GM20000 (cell line): Measurements from ENCODE around the gene IKZF2.

Experiments
- DNase-seq: peaks from one replicate; pipeline ENCODE4 v3.0.0; 2012; ENCODE audit warnings: low spot score
- CTCF ChIP-seq: IDR thresholded peaks from 2 replicates; pipeline ENCODE4 v1.5.1; 2012; ENCODE audit warnings: mild to moderate bottlenecking, control low read depth; ENCODE audit errors: extremely low read depth, missing control alignments

IKZF2 gene

GRCh38 chr2:213145715-213146242, 5.6 kb downstream of the IKZF2 start:
- no peak for DNase-seq
- no peak for TF ChIP-seq CTCF

- TF ChIP-seq CTCF, result no peak
- DNase-seq, result no peak
Measured at GRCh38 chr2:213137064-213137463, 14.3 kb downstream of the IKZF2 start.

GRCh38 chr2:213129311-213129710, 22.1 kb downstream of the IKZF2 start:
- DNase-seq, result no peak
- no peak for TF ChIP-seq CTCF

- TF ChIP-seq CTCF, result no peak
- DNase-seq, result no peak
Measured at GRCh38 chr2:213125646-213126347, 25.6 kb downstream of the IKZF2 start.

GRCh38 chr2:213122725-213123124, 28.7 kb downstream of the IKZF2 start:
- no peak for TF ChIP-seq CTCF
- no peak for DNase-seq

GRCh38 chr2:213121690-213122089, 29.7 kb downstream of the IKZF2 start:
- no peak for DNase-seq
- no peak for TF ChIP-seq CTCF

- DNase-seq, result peak; percentile 22
- TF ChIP-seq CTCF, result no peak
Measured at GRCh38 chr2:213119061-213119809, 32.2 kb downstream of the IKZF2 start.
